GM18498 (cell line): ENCODE data around the gene DOK3.
"Not testable (repeated sequence)": the region's sequence is repeated elsewhere in the genome, so short reads cannot be mapped to it uniquely, and the experiment has no call there.

Experiments
- ATAC-seq: cut with Tn5 transposase; IDR thresholded peaks from one replicate; pipeline ENCODE4 v1.9.1; 2021; ENCODE audit warnings: mild to moderate bottlenecking, moderate library complexity; ENCODE audit not compliant: unreplicated experiment

Gene DOK3

DNA sequence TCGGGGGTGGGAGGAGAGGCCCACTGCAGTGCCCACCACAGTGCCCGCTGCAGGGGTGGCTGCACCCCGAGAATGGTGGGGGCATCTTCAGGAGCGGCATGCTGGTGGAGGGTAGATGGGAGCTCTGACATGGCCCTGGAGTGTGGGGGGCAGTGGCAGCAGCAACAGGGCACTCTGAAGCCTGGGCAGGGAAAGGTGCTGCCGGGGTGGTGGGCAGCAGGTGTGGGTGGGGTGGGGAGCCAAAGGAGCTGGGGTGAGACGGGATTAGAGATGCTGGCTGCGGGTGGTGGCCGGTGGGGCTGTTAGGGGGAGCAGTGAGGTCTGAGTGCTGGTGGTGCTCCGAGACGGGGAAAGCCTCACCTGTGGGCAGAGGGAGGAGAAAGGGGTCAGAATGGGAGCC is 26.8 kb upstream of the DOK3 start:
- no peak for ATAC-seq

DNA sequence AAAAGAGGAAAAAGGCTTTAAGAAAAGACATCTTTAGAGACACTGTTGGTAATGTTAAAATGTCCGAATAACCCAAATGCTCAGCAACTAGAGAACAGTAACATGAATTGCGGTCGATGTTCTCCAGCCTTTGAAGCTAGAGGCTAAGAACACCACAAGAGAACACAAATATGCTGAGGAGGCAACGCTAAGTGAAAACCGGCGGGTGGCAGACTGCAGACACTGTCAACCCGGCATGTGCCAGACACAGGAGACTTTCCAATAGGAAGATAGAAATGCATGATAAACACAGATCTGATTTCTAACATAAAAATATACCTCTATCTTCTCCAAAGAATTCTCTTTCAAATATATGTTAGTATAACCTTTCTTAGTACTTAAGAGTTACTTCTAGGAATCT is 25.5 kb upstream of the DOK3 start:
- no peak for ATAC-seq

- ATAC-seq, result not testable (repeated sequence)
These were observed 24.8 kb upstream of the DOK3 start for GRCh38 chr5:177534433-177534832.

GRCh38 chr5:177531209-177531940 is 21.7 kb upstream of the DOK3 start:
- ATAC-seq, result no peak

- ATAC-seq, result no peak
These were observed 21.0 kb upstream of the DOK3 start for GRCh38 chr5:177530638-177531037.

- ATAC-seq, result no peak
These were observed 19.9 kb upstream of the DOK3 start for GRCh38 chr5:177529247-177530203.

DNA sequence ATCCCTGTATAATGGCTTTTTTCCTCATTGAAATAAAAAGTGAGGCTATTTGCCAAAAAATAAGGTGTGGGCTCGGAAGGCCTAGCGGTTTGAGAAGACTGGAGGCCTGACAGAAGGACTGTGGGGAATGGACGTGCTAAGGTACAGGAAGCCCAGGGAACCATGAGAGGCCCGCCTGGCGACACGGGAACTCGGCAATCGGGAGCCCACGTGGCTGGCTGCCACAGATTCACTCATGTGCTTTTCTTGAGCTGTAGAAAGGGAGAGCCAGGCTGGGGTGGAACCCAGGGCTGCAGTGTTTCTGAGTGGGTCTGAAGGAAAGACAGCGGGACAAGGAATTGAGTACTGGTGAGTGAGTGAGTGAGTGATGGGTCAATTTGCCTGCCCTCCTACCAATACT is 19.0 kb upstream of the DOK3 start:
- no peak for ATAC-seq

DNA sequence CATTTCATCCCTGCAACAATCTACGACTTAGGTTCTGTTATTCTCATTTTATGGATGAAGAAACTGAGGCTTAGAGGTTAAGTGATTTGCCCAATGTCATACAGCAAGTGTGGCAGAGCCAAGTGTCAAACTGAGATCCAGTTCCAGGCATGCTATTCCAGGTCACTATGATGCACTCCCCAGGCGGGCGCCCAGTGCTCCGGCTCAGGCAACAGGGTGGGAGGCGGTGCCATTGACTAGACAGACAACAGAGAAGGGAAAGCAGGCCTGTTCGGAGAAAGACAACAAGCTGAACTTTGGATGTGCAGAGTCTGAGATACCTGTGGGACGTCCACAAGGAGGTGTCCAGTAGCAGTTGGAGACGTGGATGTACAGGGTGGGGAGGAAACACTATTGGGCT is 18.0 kb upstream of the DOK3 start:
- no peak for ATAC-seq

DNA sequence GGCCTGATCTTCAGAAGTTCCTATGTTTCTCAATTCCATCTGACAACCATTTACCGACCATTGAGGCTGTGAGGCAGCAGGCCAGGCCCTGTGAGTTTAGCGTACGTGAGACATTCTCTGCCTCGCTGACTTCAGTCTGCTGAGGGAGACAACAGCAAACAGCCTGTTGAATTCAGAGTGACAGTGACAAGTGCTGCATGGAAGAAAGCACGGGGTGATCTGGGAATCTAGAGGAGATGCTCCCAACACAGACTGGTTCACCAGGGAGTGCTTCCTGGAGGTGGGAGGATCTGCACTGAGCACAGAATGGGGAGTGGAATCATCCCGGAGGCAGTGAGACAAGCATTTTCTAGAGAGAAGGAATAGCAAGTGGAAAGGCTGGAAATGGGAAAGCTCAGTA is 17.2 kb upstream of the DOK3 start:
- no peak for ATAC-seq

DNA sequence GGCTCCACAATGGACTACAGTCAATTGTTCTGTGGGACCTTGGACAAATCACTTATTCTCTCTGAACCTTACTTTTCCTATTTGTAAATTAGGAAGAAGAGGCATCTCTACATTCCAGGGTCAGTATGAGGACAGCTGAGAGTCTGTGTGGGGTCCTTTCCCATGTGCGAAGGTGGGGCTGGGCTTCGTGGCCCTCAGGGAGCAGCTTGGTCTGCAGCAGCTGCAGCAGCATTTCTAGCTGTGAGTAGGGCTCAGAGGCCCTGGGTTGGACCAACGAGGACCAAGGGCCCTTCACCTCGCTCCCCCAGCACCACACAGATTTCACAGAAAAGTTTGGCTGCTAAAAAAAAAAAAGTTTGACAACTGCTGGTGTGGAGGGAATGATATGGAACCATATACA is 16.6 kb upstream of the DOK3 start:
- ATAC-seq, result no peak

GRCh38 chr5:177524941-177525655 is 15.5 kb upstream of the DOK3 start:
- ATAC-seq, result no peak

- ATAC-seq, result no peak
These were observed 14.9 kb upstream of the DOK3 start for GRCh38 chr5:177524539-177524900.

- ATAC-seq, result no peak
These were observed 14.3 kb upstream of the DOK3 start for GRCh38 chr5:177523711-177524538.

GRCh38 chr5:177520916-177521513 is 11.4 kb upstream of the DOK3 start:
- no peak for ATAC-seq

DNA sequence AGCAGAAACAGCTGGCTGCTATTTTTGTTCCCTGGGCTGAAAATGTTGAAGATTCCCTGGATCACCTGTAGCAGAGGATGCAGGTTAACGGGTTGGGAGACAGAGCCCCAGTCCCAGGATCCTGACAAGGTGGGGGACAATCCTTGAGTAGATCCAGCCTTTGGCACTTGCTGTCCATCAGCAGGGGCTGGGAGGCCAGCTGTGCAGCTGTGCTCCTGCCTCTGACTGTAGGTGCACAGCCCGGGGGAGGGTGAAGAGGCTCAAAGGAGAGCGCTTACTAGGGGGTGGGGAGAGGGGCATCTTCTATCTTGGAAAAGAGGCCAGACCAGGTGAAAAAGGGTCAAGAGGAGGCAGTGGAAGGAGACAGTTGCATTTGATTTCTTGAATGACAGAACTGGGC is 10.6 kb upstream of the DOK3 start:
- no peak for ATAC-seq

DNA sequence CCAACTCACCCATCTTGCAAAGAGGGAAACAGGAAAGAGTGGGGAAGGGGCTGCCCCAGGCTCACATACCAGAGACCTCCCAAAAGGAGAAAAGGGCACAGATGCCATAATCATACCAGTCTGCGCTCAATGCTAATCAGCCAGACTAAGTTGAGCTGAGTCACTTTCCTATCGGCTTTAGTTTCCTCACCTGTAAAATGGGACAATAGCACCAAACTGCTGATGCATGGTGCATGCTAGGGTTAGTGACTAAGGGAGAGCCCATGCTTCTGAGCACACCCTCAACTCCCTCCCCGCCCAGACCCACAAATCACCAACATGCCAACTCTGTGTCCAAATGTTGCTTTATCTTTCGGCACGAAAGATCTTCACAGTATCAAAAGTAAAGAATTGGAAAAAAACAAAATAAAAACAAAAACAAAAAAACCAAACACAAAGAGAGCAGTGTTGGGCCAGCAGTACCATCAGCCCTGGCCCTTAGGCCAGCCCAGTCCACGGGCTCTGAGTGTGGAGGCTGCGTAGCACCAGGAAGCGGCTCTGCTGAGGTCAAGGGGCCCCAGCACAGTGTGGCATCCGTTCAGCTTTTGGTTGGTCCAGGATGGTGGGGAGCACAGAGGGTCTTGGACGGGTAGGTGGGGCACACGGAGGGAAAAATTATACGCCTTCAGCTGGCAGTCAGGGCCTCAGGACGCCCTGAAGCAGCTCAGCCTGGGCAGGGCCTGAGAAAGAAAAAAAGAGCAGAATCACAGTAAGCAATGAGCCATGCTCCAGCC is 10.0 kb upstream of the DOK3 start:
- no peak for ATAC-seq

DNA sequence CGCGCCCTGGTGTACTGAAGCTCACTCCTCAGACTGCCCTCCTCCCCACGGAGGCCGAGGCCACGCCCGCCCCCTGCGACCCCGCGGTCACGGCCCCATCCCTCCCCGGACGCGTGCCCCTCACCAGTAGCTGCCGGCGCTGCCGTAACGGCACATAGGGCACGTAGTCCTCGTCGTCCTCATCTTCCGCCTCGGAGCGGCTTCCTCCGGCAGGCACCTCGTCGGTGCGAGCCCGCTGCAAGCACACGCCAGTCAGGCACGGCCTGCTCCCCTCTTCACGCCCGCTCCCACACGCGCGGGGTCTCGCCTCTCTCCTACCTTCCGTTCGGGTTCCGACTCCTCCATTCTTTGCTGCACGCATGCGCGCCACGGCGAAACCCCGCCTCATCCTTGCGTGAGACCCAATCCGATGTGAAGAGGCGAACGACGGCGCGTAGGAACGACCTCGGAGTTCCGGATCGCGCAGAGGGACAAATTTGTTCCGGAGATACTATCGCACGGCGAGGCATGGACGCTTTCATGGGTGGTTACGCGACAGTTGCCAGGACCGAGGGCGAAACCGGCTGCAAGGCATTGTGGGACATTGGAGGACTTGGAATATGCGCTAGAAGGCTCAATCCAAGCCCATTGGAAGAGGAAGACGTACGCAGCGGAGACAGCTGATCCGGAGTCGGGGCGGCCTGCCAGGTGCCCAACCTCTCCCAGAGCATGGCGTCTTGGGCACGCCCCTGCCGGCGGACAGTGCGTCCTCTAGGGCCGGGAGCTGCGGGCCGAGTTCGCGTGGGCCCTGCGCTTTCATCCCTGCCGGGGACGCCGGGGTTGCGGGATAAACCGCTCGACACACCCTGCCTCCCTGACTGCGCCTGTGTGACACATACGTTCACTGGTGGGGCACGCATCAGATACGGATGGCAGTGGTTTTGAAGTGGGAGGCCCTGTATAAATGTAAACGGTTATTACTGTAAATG is 7.3 kb upstream of the DOK3 start, which contains the start of gene DDX41:
DDX41 (minus strand) TSS at position 361 of the 968 bp plus-strand sequence; CDS start at position 345, 16 bp downstream.
- ATAC-seq, result peak; percentile 79

DNA sequence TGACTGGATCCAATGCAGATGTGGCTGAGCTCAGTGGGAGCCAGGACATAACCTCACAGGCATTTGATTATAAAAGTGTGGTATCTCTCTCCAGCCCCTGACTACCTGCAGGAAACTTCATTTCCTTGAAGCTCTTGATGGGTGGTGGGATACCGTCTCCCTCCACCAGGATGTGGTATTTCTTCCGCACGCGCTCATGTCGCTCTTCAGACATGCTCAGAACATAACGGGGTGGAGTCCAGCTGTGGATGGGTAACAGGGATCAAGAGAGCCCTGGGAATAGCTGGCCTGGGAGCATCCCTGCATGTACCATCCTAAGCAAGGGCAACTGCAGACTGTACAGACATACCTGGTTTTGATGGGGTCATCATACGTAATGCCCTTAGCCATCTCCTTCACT is 6.0 kb upstream of the DOK3 start:
- no peak for ATAC-seq
